Ramos (cell line): ENCODE data around the gene PDE2A.
"Not testable (repeated sequence)": the region's sequence is repeated elsewhere in the genome, so short reads cannot be mapped to it uniquely, and the experiment has no call there.

ENCODE experiments used
- in situ Hi-C: fragments of 300-500 bp; cut with MboI; formaldehyde crosslinking; loops from one replicate; pipeline ENCODE4 v1.14.3; 2022; ENCODE audit warnings: low sequenced_read_pairs; ENCODE audit not compliant: unreplicated experiment

The PDE2A gene

GRCh38 chr11:72582206-72583176 lies 91.7 kb downstream of the PDE2A start:
- in situ Hi-C loops: no loop called here

GRCh38 chr11:72581067-72581466 lies 93.2 kb downstream of the PDE2A start:
- in situ Hi-C loops: no loop called here

GRCh38 chr11:72580642-72580950 lies 93.6 kb downstream of the PDE2A start:
- in situ Hi-C loops: no loop called here

- in situ Hi-C loops: no loop called here
Observed at GRCh38 chr11:72579816-72580641, 94.2 kb downstream of the PDE2A start.

GRCh38 chr11:72578991-72579815 lies 95.0 kb downstream of the PDE2A start:
- in situ Hi-C loops: no loop called here

- in situ Hi-C loops: no loop called here
Observed at GRCh38 chr11:72578566-72578965, 95.7 kb downstream of the PDE2A start.

GRCh38 chr11:72578051-72578450 lies 96.2 kb downstream of the PDE2A start:
- in situ Hi-C loops: no loop called here

GRCh38 chr11:72577271-72577721 lies 96.9 kb downstream of the PDE2A start:
- in situ Hi-C loops: no loop called here

- in situ Hi-C loops: no loop called here
Observed at GRCh38 chr11:72576661-72577060, 97.6 kb downstream of the PDE2A start.

GRCh38 chr11:72576243-72576595 lies 98.0 kb downstream of the PDE2A start:
- in situ Hi-C loops: no loop called here

- in situ Hi-C loops: no loop called here
Observed at GRCh38 chr11:72575533-72576242, 98.5 kb downstream of the PDE2A start.

GRCh38 chr11:72574548-72575460 lies 99.4 kb downstream of the PDE2A start:
- in situ Hi-C loops: no loop called here

GRCh38 chr11:72573855-72574445 lies 100.3 kb downstream of the PDE2A start:
- in situ Hi-C loops: no loop called here

- in situ Hi-C loops: no loop called here
Observed at GRCh38 chr11:72573072-72573854, 101.0 kb downstream of the PDE2A start.

- in situ Hi-C loops: not testable (repeated sequence)
Observed at GRCh38 chr11:72572540-72572939, 101.7 kb downstream of the PDE2A start.

GRCh38 chr11:72570893-72571661 lies 103.1 kb downstream of the PDE2A start:
- in situ Hi-C loops: no loop called here
